COLO829 (cell line): ENCODE data around the gene MRPS18A.

Experiments used
- DNase-seq: peaks from one replicate; pipeline ENCODE4 v3.0.0; 2012; ENCODE audit warnings: low spot score

The MRPS18A gene

DNA sequence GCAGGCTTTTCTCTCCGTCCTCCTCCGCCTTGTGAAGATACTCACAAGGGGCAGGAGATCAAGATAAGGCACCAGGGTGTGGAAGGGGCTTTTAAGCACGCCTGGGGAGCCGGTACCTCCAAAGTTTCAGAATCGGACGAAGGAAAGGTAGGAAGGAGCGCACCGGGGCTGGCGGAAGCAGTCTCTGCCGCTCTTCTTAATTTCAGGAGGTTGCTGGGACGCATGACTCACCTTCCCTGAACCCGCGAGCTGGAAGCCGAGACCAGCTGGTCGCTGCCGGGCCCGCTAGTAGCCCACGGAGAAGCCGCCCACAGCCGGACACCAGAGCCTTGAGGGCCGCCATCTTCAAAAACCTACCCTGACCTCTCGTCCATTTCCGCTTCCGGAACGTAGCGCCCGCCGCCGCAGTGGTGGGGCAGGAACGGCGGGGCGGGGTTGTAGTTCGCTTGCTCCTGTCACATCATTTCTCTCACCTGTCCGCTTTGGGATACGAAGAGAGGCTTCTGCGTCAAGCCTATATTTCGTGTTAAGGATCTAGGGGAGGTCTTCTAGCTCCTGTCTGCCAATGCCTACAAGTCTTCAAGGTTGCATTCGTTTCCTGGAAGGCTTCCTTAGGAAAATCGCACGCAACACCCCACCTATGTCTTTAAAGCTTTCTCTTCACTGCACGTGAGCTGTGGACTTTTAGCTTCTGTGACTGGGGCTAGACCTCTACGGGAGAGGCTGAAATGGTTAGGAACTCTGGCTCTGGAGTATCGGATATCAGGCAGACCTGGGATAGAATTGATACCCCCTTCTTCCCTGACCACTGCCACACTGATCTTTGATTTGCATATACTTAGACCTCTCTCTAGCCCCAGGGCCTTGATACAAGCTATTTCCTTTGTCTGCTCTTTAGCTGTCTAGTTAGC lies at the start of gene MRPS18A:
TSS of gene MRPS18A (minus strand) at position 355 of the 911 bp plus-strand sequence. CDS start at position 343, 12 bp downstream.
- peak; percentile 88 for DNase-seq

- DNase-seq: no peak
These were observed 49.3 kb upstream of the MRPS18A start for GRCh38 chr6:43736844-43737243.

- DNase-seq: no peak
These were observed 48.7 kb upstream of the MRPS18A start for GRCh38 chr6:43736211-43736786.

DNA sequence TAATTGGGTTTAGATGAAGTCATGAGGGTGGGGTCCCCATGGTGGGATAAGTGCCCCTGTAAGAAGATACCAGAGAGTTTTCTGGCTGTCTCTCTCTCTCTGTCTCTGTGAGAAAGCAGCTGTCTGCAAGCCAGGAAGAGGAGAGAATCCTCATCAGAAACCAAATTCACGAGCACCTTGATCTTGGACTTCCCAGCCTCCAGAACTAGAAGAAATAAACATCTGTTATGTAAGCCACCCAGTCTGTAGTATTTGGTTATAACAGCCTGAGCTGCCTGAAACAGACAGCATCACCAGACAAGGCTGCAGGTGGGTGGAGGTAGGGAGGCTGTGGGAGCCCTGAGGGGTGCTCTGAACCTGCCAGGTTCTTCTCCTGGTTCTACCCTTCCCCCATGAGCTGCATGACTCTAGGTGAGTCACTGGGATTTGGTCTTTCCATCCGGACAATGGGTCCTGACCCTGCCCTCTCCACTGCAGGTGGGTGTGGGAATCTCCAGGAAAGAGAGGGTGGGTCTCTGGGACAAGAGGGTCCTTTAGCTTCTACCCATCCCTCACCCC lies 48.1 kb upstream of the MRPS18A start:
- no peak for DNase-seq

DNA sequence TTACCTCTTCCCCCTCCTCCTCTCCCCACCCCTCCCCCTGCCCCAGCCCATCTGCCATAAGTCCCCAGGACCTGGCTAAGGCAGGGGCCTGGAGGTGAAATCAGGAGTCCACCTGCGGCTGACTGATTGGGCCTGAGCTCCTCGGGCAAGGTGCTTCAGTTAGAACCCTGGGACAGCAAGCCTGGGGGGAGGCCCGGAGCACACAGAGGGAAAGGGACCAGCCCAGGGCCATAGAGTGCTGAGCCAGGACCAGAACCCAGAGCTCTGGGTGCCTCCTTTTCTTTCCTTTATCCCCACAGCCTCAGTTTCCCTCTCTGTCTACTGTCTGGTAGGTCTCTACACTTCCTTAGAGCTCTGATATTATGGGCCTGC lies 46.7 kb upstream of the MRPS18A start:
- DNase-seq: no peak

GRCh38 chr6:43733471-43734293 lies 46.1 kb upstream of the MRPS18A start:
- DNase-seq: no peak

GRCh38 chr6:43730634-43731033 lies 43.0 kb upstream of the MRPS18A start:
- DNase-seq: no peak

- DNase-seq: no peak
These were observed 41.9 kb upstream of the MRPS18A start for GRCh38 chr6:43729537-43729936.

- no peak for DNase-seq
These were observed 41.0 kb upstream of the MRPS18A start for GRCh38 chr6:43728586-43728985.

- DNase-seq: no peak
These were observed 40.0 kb upstream of the MRPS18A start for GRCh38 chr6:43727634-43728033.

GRCh38 chr6:43725643-43726580 lies 38.3 kb upstream of the MRPS18A start:
- no peak for DNase-seq

- peak; percentile 81 for DNase-seq
These were observed 37.5 kb upstream of the MRPS18A start for GRCh38 chr6:43724914-43725642.

- DNase-seq: no peak
These were observed 36.8 kb upstream of the MRPS18A start for GRCh38 chr6:43724354-43724753.

- peak; percentile 60 for DNase-seq
These were observed 36.2 kb upstream of the MRPS18A start for GRCh38 chr6:43723737-43724295.

DNA sequence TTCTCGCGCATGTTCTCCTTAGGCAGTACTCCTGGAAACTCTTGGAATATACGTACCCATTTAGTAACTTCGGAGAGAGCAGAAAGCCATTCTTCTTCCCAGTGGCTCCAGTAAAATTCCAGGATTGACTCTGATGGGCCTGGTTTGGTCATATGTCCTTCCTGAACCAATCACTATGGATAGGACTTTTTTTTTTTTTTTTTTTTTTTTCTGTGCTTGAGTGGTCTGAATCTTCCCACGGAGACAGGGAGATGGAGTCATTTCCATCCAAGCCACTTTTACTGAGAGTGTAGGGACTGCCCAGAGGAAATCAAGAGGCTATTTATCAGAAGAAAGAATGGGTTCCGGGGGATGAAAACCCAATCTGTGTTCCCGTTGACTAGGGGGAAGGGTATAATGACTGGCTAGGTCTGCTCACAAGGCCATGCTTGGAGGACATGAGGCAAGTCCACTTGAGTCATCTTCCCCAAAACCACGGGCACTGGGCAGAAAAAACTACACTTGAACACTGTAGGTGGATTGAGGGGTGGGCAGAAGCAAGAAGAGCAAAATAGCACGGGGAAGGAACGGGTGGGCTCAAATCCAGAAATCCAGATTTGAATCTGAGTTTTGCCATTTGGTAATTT lies 35.4 kb upstream of the MRPS18A start:
- DNase-seq: no peak

DNA sequence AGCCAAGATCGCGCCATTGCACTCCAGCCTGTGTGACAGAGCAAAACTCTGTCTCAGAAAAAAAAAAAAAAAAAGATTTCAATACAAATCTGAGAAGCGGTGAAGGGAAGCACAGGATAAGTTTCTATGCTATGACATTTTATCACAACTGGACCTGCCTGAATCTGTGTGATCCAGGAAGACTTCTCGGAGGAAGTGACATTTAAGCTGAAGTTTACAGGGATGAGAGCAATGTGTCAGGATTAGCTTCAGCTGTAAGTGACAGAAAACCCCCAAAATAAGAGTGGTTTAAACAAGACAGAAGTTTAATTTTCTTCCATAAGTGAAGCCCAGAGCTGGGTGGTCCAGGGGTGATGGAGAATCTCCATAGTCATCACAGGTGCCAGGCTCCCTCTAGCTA lies 33.4 kb upstream of the MRPS18A start:
- DNase-seq: no peak

DNA sequence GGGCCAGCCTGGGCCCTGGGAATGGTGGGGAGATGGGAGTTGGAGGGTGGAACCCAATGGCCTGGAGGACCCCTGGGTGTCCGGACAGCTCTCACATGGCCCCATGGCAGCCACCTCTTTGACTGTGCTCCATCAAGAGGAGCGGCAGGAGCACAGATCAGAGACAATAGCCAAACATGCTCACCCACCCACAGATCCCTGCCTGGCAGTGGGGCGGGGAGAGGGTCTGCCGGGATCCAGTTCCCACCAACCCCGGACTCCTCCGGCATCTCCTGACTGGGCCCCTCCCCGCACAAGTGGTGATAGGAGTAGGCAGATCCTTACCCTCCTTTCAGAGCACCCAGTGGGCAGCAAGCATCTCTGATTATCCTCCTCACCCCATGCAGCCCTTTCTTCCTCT lies 31.9 kb upstream of the MRPS18A start:
- no peak for DNase-seq

DNA sequence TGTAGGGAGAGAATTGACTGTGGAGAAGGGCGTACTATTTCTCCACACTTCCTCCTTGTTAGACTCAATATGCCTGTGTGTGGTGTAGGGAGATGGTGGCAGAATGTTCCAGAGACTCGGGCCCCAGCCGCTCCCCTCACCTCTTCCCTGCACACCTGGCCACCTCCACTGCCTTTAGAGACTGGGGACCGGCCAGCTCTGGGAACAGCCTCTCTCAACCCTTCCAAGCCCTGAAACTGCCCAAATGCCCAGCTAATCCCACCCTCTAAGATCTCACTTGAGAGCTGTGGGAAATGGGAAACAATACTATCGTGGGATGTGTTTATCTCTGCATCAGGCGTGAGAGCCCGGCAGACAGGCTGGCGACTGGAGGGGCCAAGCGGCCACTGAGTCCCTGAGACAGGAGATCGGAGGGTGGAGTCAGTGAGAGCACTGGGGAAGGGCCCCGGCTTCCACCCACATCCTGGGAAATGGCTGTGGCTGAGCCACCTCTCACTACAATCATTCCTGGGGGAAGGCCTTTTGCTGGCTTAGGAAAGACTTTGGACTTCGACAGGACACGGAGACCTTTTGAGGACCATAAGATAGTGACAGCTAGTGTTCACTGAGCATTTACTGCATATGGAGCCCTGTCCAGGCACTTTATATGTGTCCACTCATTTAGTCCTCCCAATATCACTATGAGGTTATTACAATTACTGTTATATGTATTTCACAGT lies 31.0 kb upstream of the MRPS18A start:
- DNase-seq: no peak

- DNase-seq: no peak
These were observed 30.2 kb upstream of the MRPS18A start for GRCh38 chr6:43717822-43718221.
